HG02943 (cell line): ENCODE measurements around the gene BABAM2.

Experiments
- ATAC-seq: cut with Tn5 transposase; IDR thresholded peaks from one replicate; pipeline ENCODE4 v1.9.1; 2021; ENCODE audit warnings: mild to moderate bottlenecking, low read depth, moderate library complexity; ENCODE audit not compliant: unreplicated experiment

BABAM2 gene

DNA sequence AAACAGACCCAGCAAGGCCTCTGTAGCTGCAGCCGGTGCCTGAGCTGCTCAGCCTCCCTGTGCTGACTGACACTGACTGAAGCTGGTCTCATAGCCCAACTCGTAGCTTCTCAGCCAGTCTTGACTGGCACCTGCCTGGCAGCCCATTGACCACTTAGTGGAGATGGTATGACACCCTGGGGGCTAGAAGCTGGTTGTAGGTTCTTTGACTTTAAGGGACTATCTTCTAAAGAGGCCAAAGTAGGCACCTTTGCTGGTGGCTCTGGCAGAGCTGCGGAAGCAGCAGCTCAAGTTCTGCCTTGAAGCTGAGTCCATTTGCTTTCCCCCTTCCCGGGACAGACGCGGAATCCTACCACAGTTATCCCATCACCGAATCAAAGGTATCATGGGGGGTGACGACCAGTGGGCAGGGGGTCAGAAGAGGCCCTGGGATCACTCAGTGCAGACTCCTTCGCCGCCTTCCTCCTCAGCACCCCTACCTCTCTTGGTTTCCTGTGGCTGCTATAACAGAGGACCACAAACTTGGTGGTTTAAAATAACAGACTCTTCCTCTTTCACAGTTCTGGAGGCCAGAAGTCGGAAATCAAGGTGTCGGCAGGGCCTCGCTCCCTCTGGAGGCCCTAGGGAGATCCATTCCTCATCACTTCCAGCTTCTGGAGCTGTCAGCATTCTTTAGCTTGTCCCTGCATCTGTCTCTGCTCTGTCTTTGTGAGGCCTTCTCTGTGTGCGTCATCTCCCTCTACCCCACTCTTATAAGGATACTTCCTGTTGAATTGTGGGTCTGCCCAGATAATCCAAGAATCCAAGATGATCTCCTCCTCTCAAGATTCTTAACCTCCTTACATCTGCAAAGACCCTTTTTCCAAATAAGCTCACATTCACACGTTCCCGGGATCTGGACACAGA is 488.4 kb downstream of the BABAM2 start:
- ATAC-seq: no peak

- ATAC-seq: no peak
These were observed 489.7 kb downstream of the BABAM2 start for GRCh38 chr2:28380219-28380618.

DNA sequence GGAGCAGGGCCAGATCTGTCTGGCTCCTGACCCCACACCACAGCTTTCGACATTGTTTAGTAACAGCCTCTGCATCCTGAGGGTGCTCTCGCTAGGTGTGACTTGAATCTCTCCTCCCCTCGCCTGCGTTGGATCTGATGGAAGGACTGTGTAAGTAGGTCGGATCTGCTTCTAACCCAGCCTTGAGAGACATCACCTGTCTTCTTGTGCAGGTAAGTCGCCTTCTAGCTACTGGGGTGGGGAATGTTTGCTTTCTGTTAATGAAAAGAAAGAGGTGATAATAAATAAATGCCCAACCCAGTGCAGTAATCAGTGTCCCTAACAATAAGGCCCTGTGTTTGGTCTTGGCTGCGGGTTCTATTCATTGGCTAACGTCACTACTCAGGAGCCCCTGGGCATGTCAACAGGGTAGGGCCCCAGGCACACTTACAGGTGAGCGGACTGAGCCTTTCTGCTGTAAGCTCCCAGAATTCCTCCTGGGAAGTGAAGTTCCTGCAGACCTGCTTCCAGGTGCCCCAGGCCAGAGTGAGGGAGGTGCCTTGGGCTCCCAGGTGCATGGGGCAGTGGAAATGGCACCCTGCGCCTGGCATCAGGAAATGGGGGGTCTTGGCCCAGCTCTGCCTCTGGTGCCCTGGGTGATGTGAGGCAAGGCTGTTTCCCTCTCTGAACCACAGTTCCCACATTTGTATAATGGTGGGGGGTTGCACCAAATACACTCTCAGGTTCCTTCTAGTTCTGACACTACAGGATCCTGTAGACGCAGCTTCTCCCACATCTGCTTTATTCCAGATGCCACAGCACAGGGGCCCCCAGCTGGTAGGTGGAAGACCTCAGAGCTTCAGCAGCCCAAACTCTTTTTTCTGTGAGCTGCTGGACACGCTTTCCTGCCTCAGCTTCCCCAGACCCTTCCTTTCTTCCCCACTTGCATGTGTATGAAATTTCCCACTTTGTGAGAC is 491.0 kb downstream of the BABAM2 start:
- no peak for ATAC-seq

- ATAC-seq: no peak
These were observed 492.2 kb downstream of the BABAM2 start for GRCh38 chr2:28382755-28383154.

DNA sequence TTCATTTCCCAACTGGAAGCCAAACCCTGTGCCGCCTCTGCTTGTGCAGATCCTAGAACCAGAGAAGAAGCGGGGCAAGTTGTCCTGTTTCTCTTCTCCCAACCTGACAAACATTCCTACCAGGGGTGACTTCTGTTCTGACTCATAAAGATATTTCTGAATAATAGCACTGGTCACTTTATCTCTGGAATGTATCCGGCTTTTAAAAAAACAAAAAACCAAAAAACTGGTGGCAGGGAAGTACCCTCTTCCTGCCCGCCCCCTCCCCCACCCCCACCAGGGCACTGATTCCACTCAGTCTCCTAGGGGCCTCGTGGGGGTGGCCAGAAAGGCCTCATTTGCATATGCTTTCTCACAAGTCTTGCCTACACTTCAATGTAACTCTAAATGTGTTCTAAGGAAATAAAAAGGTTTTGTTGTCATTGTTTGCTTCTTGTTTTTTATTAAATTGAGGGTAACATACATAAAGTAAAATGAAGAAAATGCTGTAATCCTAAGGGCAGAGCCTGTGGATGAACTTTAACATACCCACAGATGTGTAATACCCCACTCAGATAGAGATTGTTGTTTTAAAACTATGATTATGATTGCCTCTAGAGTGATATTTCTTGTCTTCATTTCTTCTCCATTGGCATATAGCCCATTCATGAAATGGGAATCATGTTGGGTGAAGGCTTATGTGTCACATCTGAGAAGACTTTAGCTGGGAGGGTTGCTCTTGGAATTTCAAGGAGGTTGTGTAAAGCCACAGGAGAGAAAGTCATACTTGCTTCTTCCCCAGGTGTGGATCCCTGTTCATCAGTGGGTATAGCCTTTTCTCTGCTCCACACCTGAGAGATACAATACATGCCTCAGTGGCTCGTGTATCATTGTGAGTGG is 496.8 kb downstream of the BABAM2 start:
- ATAC-seq: no peak
